Tongue (tissue), 2 donors: ENCODE data around the gene UNC119. TPM values are rescaled to one million over a fixed set of nuclear protein-coding genes. Genes with fewer than 3 reads are reported as not detected.
"Not testable (repeated sequence)": the region's sequence is repeated elsewhere in the genome, so short reads cannot be mapped to it uniquely, and the experiment has no call there.

Experiments
- DNase-seq: peaks from one replicate; pipeline ENCODE4 v3.0.0-alpha.2; 2015
- total RNA-seq: library from RNA; depleted of rRNA; stranded (reverse); fragments of >200 nt; gene quantifications from one replicate; pipeline ENCODE4 v1.2.3, GENCODE V29; 2014

The UNC119 gene
- 15.1 TPM for total RNA-seq

DNA sequence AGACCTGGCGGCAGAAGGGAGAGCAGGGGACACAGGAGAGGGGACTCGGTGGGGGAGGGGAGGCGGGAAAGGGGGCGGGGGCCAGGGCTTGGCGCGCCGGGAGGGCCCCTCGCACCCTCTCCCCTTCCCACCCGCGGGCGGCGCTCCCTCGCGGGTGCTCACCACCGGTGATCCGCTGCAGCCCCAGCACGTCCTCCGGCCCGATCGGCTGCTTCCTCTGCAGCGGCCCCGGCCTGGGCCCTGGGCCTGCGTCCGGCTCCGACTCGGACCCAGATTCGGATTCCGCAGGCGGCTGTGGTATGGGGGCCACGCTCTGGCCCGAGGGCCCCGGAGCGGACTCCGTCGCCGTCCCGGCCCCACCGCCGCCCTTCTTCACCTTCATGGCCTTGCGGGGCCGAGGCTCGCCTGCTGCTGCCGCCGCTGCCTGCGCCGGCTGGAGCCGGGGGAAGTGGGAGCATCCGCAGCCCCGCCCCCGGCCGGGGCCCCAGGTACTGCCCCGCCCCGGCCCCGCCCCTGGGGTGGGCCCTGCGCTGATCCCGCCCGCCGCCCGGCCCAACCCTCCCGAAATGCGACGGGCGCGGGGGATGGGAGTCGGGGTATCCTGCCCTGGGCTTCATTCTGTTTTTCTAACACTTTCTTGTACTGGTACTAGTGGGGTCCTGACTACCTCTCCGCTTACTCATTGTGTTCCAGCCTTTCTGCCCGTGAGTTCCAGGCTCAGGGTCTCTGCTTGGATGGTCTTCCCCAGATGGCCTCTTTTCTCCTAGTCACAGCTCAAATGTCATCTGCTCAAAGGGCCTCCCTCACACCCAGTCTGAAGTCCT is at the start of gene UNC119:
Gene UNC119 (minus strand): TSS at position 449 of the 824 bp plus-strand sequence. CDS start 67 bp downstream, at position 382.
- peak; percentile 90 for DNase-seq

GRCh38 chr17:28599311-28600184 is 47.1 kb upstream of the UNC119 start:
- DNase-seq: peak; percentile 76

- peak; percentile 96 for DNase-seq
Measured at GRCh38 chr17:28598799-28599310, 46.4 kb upstream of the UNC119 start, which contains the start of gene SPAG5. Gene SPAG5 (minus strand): TSS chr17:28599025. CDS start chr17:28598946, 79 bp downstream.

- no peak for DNase-seq
Measured at GRCh38 chr17:28598389-28598788, 46.0 kb upstream of the UNC119 start.

GRCh38 chr17:28597606-28598383 is 45.4 kb upstream of the UNC119 start:
- no peak for DNase-seq

DNA sequence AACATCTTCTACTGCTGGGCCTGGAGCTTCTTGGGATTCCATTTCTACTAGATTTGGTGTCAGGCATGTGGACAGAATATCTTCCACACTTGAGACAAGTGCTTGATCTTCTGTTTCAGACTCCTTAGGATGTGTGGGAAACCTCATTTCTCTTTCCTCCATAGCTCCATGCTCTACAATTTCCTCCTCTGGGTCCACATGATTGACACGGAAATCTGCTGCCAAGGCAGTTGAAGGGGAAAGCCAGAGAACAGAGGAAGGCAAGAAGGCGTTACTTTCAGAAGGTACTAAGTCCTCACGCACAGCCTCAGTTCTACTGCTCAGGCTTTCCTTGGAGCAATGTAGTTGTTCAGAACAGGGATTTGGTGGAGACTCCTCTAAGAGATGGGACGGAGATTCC is 39.8 kb upstream of the UNC119 start:
- no peak for DNase-seq

- DNase-seq: no peak
Measured at GRCh38 chr17:28585851-28586250, 33.4 kb upstream of the UNC119 start.

- no peak for DNase-seq
Measured at GRCh38 chr17:28584434-28584833, 32.0 kb upstream of the UNC119 start.

GRCh38 chr17:28582513-28582912 is 30.1 kb upstream of the UNC119 start:
- no peak for DNase-seq

DNA sequence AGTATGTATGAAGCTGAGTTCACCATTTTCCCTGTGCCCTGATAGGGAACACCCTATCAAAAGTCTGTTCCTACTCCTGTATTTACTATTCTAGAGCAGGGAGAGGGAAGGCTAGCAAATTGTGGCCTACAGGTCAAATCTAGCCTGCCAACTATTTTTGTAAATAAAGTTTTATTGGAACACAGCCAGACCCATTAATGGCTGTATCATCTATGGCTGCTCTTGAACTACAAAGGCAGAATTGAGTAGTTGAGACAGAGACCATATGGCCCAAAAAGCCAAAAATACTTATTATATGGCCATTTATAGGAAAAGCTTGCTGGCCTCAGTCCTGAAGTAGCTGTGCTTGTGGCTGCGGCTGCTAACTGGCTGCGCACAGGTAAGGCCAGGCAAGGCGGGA is 28.5 kb upstream of the UNC119 start:
- DNase-seq: no peak

DNA sequence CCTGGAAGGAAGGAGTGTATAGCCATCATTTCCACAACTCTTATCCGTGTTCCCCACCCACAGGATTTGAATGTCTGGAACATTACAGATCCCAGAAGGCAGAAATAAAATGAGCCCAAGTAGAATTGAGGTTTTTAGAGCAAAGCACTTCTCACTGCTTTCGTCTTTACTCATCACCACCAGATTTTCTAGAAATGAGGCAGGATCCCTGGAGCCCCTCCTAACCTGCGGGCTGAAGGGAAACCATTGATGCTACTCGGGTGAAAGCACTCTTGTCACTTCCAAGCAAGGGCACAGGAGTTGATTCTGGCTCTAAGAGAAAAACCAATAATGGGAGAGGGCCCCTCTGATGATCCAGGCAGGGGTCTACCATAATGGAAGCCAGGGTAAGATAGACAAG is 27.1 kb upstream of the UNC119 start:
- DNase-seq: no peak

DNA sequence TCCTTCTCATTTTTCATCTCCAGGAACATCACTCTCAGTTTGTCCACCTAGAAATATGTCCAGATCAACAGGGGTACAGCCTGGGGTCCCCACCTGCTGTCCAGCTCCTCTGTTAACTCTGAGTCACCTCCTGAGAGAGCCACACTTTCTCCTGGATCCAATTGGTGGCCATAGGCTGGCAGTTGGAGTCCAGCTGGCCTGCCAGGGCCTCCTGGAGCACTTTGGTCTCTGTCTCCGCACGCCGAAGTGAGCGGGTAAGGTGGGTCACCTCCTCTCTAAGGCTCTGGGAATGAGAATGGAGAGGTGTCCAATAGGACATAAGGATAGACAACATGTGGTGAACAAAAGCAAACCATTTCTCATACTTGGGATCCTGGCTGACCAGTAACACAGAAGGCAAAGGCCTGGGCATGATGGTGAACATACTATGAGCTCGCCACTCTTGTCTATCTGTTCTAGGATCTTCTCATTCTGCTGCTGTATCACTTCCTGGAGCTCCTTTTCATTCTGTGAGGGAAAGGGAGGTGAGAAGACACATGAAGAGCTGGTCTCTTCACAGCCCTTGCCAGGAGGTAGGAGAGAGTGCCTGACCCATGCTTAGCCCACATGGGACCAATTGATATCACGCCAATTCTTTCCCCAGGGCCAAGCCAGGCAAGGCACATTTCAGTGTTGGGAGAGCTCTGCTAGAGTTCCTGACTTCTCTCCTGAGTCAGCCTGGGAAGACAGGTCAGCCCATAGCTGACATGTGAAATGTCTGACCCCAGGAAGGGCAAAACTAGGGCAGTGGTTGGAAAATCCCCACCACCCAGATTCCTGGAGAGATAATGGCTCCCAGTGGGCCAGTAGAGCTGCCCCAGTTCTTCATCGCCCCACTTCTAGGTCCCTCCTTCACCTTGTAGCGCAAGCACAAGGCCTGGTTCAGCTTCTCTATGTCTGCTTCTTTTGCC is 26.1 kb upstream of the UNC119 start:
- no peak for DNase-seq

- no peak for DNase-seq
Measured at GRCh38 chr17:28577466-28577824, 25.0 kb upstream of the UNC119 start.

DNA sequence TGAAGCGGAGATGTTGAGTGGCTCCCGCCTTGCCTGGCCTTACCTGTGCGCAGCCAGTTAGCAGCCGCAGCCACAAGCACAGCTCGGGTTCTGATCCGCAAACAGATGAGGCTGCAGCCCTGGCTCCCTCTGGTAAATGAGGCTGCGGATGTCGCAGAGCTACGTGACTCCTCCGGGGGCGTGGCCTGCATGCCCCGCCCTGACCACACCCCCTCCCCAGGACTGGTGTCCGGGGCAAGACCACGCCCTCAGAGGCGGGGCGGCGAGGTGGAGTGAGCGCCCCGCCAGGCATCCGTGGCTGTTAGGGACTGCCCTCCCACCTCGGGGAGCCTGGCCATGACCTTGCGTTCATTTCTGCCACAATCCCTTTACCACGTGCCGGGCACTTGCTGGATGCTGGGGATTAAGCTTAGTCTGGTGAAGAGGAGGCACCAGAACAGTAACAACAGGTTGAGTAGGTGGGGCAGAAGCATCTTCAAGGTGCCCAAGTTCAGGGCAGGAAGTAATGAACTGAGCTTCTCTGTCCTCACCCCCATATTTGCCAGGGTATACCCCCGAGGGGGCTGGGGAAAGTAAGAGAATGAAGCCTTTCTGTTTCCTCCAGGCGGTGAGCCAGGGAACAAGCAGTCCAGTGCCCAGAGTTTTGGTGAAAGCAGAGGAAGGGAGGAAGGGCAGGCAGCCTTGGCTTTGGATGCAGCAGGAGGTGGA is 24.5 kb upstream of the UNC119 start, which contains the start of gene ALDOC:
Gene ALDOC (minus strand): TSS at position 138 of the 708 bp plus-strand sequence. CDS start 1,363 bp downstream, outside the sequence.
- DNase-seq: peak; percentile 92

DNA sequence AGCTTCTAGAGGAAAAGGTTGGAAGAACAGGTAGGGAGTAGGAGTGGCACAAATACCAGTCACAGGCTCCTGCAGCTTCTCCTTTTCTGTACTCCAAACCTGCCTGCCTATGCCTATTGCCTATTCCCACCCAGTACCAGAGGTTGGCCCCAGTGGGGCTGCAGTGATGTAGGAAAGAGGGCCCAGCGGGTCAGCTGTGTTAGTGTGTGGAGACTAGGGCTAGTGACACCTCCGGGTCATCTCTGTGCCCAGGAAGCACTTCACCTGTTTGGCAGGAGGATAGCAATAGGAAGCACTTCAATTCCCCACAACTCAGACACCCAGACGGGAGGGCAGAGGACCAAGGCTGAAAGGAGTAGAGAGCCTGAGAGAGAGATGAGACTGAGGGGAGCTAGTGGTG is 23.6 kb upstream of the UNC119 start:
- not testable (repeated sequence) for DNase-seq

GRCh38 chr17:28575126-28575795 is 22.8 kb upstream of the UNC119 start:
- DNase-seq: no peak

DNA sequence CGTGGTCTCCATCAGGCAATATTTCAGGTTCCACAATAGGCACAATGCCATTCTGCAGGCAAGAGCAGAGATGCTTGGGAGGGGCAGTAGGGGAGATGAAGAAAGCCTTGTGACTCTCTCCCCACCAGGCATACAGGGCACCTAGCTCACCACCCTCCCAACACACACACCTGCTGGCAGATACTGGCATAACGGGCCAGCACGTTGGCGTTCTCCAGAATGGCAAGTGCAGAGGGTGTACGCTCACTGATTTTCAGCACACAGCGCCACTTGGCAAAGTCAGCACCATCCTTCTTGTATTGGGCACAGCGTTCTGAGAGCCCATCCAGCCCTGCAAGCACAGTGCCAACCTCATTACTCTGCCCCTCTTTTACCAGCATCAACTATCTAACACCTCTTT is 22.1 kb upstream of the UNC119 start:
- DNase-seq: no peak

DNA sequence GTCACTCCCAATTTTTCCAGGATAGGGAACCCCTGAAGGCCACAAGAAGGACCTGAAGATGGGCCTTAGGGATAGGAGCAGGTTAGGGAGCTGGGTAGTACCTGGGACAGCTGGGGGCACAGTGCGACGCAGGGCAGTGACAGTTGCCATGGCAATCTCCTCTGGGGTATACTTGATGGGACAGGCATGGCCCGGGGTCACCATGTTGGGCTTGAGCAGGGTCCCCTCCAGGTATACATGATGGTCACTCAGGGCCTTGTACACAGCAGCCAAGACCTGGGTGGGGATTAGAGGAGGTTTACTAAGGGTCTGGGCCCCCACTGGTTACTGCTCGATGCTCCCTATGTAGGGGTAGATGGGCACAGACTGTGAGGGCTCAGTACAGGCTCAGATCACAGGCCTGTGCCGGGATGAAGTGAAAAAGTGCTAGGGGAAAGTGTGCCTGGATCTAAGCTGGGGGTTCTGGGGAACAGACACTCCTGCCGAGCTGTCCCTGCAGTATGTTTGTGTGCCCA is 21.6 kb upstream of the UNC119 start:
- no peak for DNase-seq

- DNase-seq: no peak
Measured at GRCh38 chr17:28573521-28573920, 21.1 kb upstream of the UNC119 start.
